ENCODE measurements around the gene POLR2E.

GRCh38 chr19:1136201-1136600, 41.0 kb upstream of the POLR2E start:
- TF ChIP-seq, protein P1, sequence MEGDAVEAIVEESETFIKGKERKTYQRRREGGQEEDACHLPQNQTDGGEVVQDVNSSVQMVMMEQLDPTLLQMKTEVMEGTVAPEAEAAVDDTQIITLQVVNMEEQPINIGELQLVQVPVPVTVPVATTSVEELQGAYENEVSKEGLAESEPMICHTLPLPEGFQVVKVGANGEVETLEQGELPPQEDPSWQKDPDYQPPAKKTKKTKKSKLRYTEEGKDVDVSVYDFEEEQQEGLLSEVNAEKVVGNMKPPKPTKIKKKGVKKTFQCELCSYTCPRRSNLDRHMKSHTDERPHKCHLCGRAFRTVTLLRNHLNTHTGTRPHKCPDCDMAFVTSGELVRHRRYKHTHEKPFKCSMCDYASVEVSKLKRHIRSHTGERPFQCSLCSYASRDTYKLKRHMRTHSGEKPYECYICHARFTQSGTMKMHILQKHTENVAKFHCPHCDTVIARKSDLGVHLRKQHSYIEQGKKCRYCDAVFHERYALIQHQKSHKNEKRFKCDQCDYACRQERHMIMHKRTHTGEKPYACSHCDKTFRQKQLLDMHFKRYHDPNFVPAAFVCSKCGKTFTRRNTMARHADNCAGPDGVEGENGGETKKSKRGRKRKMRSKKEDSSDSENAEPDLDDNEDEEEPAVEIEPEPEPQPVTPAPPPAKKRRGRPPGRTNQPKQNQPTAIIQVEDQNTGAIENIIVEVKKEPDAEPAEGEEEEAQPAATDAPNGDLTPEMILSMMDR (optimal IDR thresholded peaks at IDR 0.05 in 1 of 3, IDR thresholded peaks at IDR 0.05 in 1 of 3, conservative IDR thresholded peaks at IDR 0.05 in 1 of 3; ENCODE audit: extremely low read depth in 1 of 3, insufficient read depth in 2 of 3, low read length in 3 of 3): no peak
- TF ChIP-seq EZH2 (IDR thresholded peaks at IDR 0.05; ENCODE audit: low read length): no peak
